ENCODE data around the gene SESN1. TPM values are rescaled to one million over a fixed set of nuclear protein-coding genes. Genes with fewer than 3 reads are reported as not detected.
A peak's percentile ranks its signal among the peaks of the same experiment; 100 is the strongest.

SESN1 gene
- polyA plus RNA-seq, 1 donor from 2014 or later, result 11.1 TPM

- Mint-ChIP-seq H3K27ac (no peak overlapping the region), H3K9me3 (no peaks in the 10 kb centered on the region), H3K4me3 (no peak overlapping the region), H3K27me3 (peaks cover 2% of the 10 kb centered on the region), H3K4me1 (peaks cover 0 to 7% (median 1%) of the 10 kb centered on the region in 3 donors), H3K36me3 (peaks cover 4% of the 10 kb centered on the region)
These were observed 126.0 kb downstream of the SESN1 start for GRCh38 chr6:108968325-108969316.

- Mint-ChIP-seq H3K4me1 (peaks cover 0 to 7% (median 1%) of the 10 kb centered on the region in 3 donors), H3K27me3 (peaks cover 2% of the 10 kb centered on the region), H3K9me3 (no peaks in the 10 kb centered on the region), H3K36me3 (peaks cover 5% of the 10 kb centered on the region), H3K4me3 (no peak overlapping the region), H3K27ac (no peak overlapping the region)
These were observed 127.5 kb downstream of the SESN1 start for GRCh38 chr6:108966855-108967755.

- peaks cover 0 to 7% (median 1%) of the 10 kb centered on the region in 3 donors for H3K4me1 Mint-ChIP-seq
- no peak overlapping the region for H3K4me3 Mint-ChIP-seq
- H3K27me3 Mint-ChIP-seq, result peaks cover 2% of the 10 kb centered on the region
- no peak overlapping the region for H3K27ac Mint-ChIP-seq
- H3K9me3 Mint-ChIP-seq, result no peaks in the 10 kb centered on the region
- peaks cover 5% of the 10 kb centered on the region for H3K36me3 Mint-ChIP-seq
These were observed 128.4 kb downstream of the SESN1 start for GRCh38 chr6:108966251-108966650.

DNA sequence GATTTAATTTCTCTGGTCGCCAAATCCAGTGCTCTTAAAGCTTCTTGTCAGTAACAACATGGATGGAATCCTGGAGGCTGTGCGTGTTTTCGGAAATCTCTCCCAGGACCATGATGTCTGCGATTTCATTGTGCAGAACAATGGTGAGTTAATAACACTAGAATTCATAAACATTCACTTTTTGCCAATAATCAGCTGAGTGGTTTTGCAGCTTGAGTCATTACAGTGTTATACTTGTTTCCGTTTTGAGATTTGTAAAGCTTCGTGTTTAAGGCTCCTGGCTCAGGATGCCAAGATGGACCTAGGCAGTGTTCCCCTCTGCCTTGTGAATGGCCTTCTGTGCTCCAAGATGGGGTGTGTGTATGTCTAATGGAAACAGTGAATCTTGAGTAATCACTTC lies 132.7 kb downstream of the SESN1 start:
- peaks cover 3% of the 10 kb centered on the region for H3K27me3 Mint-ChIP-seq
- no peak overlapping the region for H3K27ac Mint-ChIP-seq
- H3K9me3 Mint-ChIP-seq, result no peaks in the 10 kb centered on the region
- H3K4me3 Mint-ChIP-seq, result no peak overlapping the region
- H3K36me3 Mint-ChIP-seq, result peaks cover 5% of the 10 kb centered on the region
- H3K4me1 Mint-ChIP-seq, result peaks cover 4 to 8% (median 6%) of the 10 kb centered on the region in 3 donors

- Mint-ChIP-seq H3K9me3 (no peaks in the 10 kb centered on the region), H3K4me1 (peaks cover 4 to 8% (median 5%) of the 10 kb centered on the region in 3 donors), H3K27me3 (peaks cover 2% of the 10 kb centered on the region), H3K27ac (no peak overlapping the region), H3K36me3 (peaks cover 5% of the 10 kb centered on the region), H3K4me3 (no peak overlapping the region)
These were observed 133.6 kb downstream of the SESN1 start for GRCh38 chr6:108961077-108961476.

DNA sequence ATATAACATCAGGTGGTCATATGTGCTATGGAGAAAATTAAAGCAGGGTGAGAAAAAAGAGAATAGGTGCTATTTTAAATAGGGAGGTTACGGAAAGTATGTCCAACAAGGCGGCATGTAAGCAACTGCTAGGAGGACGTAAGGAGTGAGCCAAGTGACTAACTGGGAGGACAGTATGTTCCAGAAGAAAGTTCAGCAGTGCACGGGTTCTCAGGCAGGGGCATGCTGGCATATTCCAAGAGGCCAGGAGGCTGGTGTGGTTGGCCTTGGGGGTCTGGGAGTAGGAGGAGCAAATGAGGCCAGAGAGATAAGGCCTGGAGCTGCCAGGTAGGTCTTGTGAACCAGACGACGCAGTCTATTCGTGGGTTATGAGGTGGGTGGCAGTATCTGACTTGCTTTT lies 134.0 kb downstream of the SESN1 start:
- H3K36me3 Mint-ChIP-seq, result peaks cover 5% of the 10 kb centered on the region
- H3K9me3 Mint-ChIP-seq, result no peaks in the 10 kb centered on the region
- H3K27me3 Mint-ChIP-seq, result peaks cover 2% of the 10 kb centered on the region
- H3K4me3 Mint-ChIP-seq, result no peak overlapping the region
- peak overlapping the region in 1 of 3 donors; percentile 88 for H3K27ac Mint-ChIP-seq
- H3K4me1 Mint-ChIP-seq, result peaks cover 4 to 8% (median 5%) of the 10 kb centered on the region in 3 donors

DNA sequence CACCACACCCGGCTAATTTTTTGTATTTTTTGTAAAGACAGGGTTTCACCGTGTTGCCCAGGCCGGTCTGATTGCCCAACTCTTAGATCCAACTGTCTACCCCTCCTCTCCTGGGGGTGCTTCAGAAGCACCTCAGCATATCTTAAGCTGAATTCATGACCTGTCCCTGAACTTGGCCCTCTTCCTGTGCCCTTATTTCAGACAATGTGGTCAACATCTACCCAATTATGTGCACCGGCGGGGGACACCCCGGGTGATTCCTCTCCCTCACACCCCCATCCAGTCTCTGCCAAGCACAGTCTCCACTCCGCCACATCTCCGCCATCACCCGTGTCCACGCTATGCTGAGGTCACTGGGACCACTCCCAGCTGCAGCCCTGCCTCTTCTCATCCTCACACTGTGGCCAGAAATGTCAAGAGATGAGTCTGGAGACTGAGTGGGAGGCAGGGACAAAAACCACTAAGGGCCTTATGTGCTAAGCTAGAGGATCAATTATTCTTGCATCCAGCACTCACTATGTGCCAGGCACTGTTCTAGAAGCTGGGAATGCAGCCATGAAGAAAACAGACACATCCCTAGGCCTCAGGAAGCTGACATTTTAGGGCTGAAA lies 134.6 kb downstream of the SESN1 start:
- Mint-ChIP-seq H3K36me3 (peaks cover 4% of the 10 kb centered on the region), H3K4me1 (peaks cover 4 to 8% (median 5%) of the 10 kb centered on the region in 3 donors), H3K27me3 (peaks cover 2% of the 10 kb centered on the region), H3K27ac (peak overlapping the region in 1 of 3 donors; percentile 88), H3K9me3 (no peaks in the 10 kb centered on the region), H3K4me3 (peak overlapping the region in 1 of 4 donors; percentile 57)

DNA sequence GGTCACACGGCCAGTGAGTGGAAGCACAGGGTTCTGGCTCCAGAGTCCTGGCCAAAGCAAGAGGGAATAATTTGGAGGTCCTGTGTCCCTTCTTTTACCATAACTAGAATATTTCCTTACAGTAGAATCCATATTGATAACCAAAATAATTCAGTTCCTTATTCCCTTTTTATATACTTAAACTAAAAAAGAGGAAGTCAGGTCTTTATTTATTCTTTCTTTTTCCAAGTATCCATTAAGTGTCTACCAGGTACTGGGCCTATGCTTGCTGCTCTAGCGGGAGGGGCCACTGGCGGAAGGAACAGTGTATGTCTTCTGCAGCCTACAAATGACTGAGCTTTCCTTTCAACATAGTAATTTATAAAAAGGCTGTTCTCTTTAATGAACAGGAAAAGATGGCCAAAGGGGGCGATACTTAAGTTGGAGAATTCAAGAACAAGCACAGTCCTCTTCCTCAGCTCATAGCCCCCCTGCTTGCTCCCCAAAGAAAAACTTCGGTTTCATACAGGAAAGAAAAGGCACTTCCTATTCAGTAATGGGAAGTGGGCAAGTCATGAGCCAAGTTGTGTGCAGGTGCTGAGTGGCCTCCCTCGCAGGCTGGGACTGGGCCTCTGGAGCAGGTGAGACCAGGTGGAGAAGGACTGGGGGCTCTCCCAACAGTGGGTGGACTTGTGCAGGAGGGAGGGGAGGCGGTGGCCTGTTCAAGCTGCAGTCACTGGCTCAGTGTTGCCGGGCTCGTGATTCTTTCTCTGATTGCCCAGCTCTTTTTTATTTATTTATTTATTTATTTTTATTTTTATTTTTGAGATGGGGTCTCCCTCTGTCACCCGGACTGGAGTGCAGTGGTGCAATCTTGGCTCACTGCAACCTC lies 135.5 kb downstream of the SESN1 start:
- H3K27ac Mint-ChIP-seq, result peak overlapping the region in 1 of 3 donors; percentile 68
- peaks cover 2% of the 10 kb centered on the region for H3K36me3 Mint-ChIP-seq
- H3K4me3 Mint-ChIP-seq, result peak overlapping the region in 1 of 4 donors; percentile 41
- no peaks in the 10 kb centered on the region for H3K9me3 Mint-ChIP-seq
- peaks cover 2% of the 10 kb centered on the region for H3K27me3 Mint-ChIP-seq
- peaks cover 4 to 8% (median 5%) of the 10 kb centered on the region in 3 donors for H3K4me1 Mint-ChIP-seq

DNA sequence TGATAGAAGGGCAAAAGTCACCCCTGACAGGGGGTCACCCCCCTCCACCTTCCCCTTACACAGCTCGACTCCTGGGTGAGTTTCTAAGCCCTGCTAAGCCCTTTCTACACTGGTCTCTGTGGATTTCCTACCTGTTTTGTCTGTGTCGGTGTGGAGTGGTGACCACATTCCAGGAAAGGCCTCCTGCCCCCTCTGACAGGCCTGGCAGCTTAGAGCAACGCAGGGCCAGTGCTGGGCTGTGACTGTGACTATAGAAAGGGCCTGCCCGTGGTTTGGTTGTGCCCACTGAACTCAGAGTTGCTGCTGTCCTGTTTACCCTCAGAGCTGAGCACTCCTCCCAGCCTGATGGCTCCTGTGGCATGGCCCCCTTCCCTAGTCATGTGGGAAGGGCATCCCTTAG lies 137.4 kb downstream of the SESN1 start:
- Mint-ChIP-seq H3K36me3 (no peaks in the 10 kb centered on the region), H3K9me3 (no peaks in the 10 kb centered on the region), H3K27ac (no peak overlapping the region), H3K27me3 (peaks cover 2% of the 10 kb centered on the region), H3K4me3 (no peak overlapping the region), H3K4me1 (peaks cover 4 to 8% (median 5%) of the 10 kb centered on the region in 3 donors)

- Mint-ChIP-seq H3K27me3 (no peaks in the 10 kb centered on the region), H3K9me3 (no peaks in the 10 kb centered on the region), H3K36me3 (no peaks in the 10 kb centered on the region), H3K27ac (no peak overlapping the region), H3K4me3 (no peak overlapping the region), H3K4me1 (peaks cover 4 to 8% (median 5%) of the 10 kb centered on the region in 3 donors)
These were observed 139.2 kb downstream of the SESN1 start for GRCh38 chr6:108955329-108955949.

DNA sequence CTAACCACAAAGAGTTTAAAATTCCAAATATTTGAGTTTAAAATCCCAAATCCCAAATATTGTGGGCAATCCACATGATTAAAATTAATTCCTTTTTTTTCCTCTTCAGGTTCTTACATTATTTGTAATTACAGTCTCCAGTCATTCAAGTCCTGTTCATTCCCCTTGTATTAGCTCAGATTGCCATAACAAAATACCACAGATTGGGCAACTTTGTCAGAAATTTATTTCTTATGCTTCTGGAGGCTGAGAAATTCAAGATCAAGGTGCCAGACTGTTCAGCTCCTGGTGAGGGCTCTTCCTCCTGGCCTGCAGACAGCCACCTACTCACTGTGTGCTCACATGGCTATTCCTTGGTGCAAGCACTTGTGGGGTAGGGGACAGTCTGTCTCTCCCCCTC lies 141.0 kb downstream of the SESN1 start:
- Mint-ChIP-seq H3K4me3 (no peak overlapping the region), H3K4me1 (no peaks in the 10 kb centered on the region), H3K36me3 (no peaks in the 10 kb centered on the region), H3K27ac (no peak overlapping the region), H3K27me3 (no peaks in the 10 kb centered on the region), H3K9me3 (no peaks in the 10 kb centered on the region)

DNA sequence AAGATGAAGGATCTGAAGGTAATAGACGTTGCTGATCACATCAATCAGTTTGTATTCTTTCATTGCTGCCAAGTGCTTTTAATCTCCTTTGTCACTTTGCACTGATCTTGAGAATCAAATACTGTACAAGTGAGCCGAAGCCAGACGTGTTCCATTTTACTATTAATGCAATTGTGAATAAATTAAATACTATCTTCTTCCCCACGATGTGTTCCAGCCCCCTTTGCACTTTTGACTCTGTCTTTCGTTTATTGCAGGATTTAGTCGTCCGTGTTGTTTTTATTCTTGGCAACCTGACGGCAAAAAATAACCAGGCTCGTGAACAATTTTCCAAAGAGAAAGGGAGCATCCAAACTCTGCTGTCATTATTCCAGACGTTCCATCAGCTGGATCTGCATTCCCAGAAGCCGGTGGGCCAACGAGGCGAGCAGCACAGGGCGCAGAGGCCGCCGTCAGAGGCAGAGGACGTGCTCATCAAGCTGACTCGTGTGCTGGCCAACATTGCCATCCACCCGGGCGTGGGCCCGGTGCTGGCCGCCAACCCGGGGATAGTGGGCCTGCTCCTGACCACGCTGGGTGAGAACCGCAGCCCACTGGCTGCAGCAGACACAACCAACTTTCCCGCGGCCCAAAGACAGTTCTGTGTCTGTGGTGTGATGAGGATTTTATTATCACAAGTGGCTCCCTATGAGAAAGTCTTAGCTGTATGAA lies 141.7 kb downstream of the SESN1 start:
- Mint-ChIP-seq H3K4me3 (no peak overlapping the region), H3K9me3 (no peaks in the 10 kb centered on the region), H3K27ac (no peak overlapping the region), H3K4me1 (peaks cover 0 to 3% (median 0%) of the 10 kb centered on the region in 3 donors), H3K27me3 (no peaks in the 10 kb centered on the region), H3K36me3 (no peaks in the 10 kb centered on the region)

DNA sequence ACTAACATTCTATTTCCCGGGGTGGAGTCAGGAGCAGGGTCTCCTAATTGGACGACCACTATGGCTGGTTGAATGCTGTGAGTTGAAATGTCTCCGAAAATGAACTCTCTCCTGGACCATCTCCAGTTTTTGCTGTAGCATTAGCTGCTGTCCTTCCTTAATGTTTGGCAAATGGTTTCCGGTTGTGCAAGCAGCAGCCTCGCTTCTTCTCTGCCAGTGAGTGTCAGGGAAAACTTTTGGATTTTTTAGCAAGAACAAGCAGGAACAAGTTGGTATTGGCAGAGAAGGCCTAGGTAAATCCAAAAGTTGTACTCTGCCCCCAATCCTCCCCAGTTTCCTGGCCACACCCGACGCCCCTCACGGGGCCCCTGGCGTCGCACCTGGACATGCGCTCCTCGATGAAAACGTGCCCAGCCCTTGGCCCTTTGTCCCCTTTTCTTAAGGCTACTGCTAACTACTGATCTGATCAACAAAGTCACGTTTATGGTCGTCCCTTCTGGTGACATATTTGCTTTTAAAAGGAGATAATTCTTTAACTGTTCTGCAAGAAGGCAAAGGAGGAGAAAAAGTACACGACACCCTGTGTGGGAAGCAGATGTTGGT lies 143.2 kb downstream of the SESN1 start:
- H3K9me3 Mint-ChIP-seq, result no peaks in the 10 kb centered on the region
- H3K27me3 Mint-ChIP-seq, result no peaks in the 10 kb centered on the region
- peaks cover 0 to 7% (median 7%) of the 10 kb centered on the region in 3 donors for H3K4me1 Mint-ChIP-seq
- no peak overlapping the region for H3K4me3 Mint-ChIP-seq
- no peak overlapping the region for H3K27ac Mint-ChIP-seq
- no peaks in the 10 kb centered on the region for H3K36me3 Mint-ChIP-seq

Data from IgD-negative memory B cell (primary cell).